Measurements from ENCODE around the gene RABL6.
"Not testable (repeated sequence)": the region's sequence is repeated elsewhere in the genome, so short reads cannot be mapped to it uniquely, and the experiment has no call there.

- TF ChIP-seq CTCF, POLR2A (IDR thresholded peaks at IDR 0.05): not testable (repeated sequence)
These were observed 18.9 kb upstream of the RABL6 start for GRCh38 chr9:136788644-136789522.
